ENCODE data around the gene SCCPDH. TPM values are rescaled to one million over a fixed set of nuclear protein-coding genes. Genes with fewer than 3 reads are reported as not detected.

Gene SCCPDH
- total and polyA plus RNA-seq, 2 of the 13 experiments (the other 11 are each of a cell fraction or from before 2014, with no cell fraction given), result 36.7 to 62.3 TPM

- BruUV-seq (replicated peaks), result no TSS peak
- DNase-seq (ENCODE audit: low spot score), result no peak
- no peaks in the 10 kb centered on the region for H3K9me3 ChIP-seq (ENCODE audit: low read length)
- ATAC-seq, result no peak
- WGBS (ENCODE audit: low lambda C conversion rate), result 97% methylated on average over 7 of the region's 7 CpGs
- FAIRE-seq, result no peak
- no peak overlapping the region for H2AFZ ChIP-seq (ENCODE audit: low read length)
- H3K9ac ChIP-seq (ENCODE audit: insufficient read depth, low read depth, low read length), result no peak overlapping the region
- no peak overlapping the region for H3K27ac ChIP-seq (ENCODE audit: extremely low read length, insufficient read depth, low read length)
- no peak overlapping the region for H3K4me3 ChIP-seq (replicated peaks in 1 of 3; ENCODE audit: insufficient read depth in 1 of 3, low read depth in 2 of 3, low read length in 3 of 3)
- ChIA-PET POLR2A (no interaction called here), CTCF (ENCODE audit: low intra/inter-chr PET ratio, low total read pairs) (no interaction called here)
- H3K79me2 ChIP-seq (ENCODE audit: insufficient read depth, low read length), result no peaks in the 10 kb centered on the region
- peaks cover 18 to 62% of the 10 kb centered on the region in 2 experiments for H3K36me3 ChIP-seq (replicated peaks in 1 of 2; ENCODE audit: control insufficient read depth in 1 of 2, insufficient read depth in 2 of 2, low read length in 2 of 2)
- H3K4me2 ChIP-seq (ENCODE audit: low read depth, low read length), result no peak overlapping the region
- H3K27me3 ChIP-seq (ENCODE audit: control insufficient read depth in 1 of 2, insufficient read depth in 2 of 2, low read length in 2 of 2), result no peaks in the 10 kb centered on the region
- intact Hi-C loops (cut with micrococcal nuclease; ENCODE audit: unreplicated experiment), result no loop called here
- in situ Hi-C loops (cut with HindIII; ENCODE audit: extremely low pct_ligation_motif_present, low pct_unique_long_range_greater_than_20kb), result no loop called here
- TF ChIP-seq ZNF501 (CRISPR knock-in tag; IDR thresholded peaks at IDR 0.05), result no peak
- no peak for TF ChIP-seq POLR2G (IDR thresholded peaks at IDR 0.05; ENCODE audit: low read depth, low read length)
- TF ChIP-seq ZNF136 (CRISPR knock-in tag; IDR thresholded peaks at IDR 0.05; ENCODE audit: low read depth), result no peak
- TF ChIP-seq CSRNP2 (CRISPR knock-in tag; conservative IDR thresholded peaks at IDR 0.05; ENCODE audit: low read depth), result no peak
- no peak for TF ChIP-seq ELF3 (CRISPR knock-in tag; IDR thresholded peaks at IDR 0.05)
- no peak for TF ChIP-seq MTA3 (CRISPR knock-in tag; IDR thresholded peaks at IDR 0.05)
- H3K4me1 ChIP-seq (ENCODE audit: insufficient read depth, low read length), result no peaks in the 10 kb centered on the region
- no peaks in the 10 kb centered on the region for H4K20me1 ChIP-seq (ENCODE audit: insufficient read depth, low read length)
Observed at GRCh38 chr1:246761396-246761795, 37.2 kb downstream of the SCCPDH start.

- Histone ChIP-seq H3K4me2 (ENCODE audit: low read depth, low read length) (no peak overlapping the region), H3K79me2 (ENCODE audit: insufficient read depth, low read length) (no peaks in the 10 kb centered on the region), H3K9ac (ENCODE audit: insufficient read depth, low read depth, low read length) (no peak overlapping the region), H3K27ac (ENCODE audit: extremely low read length, insufficient read depth, low read length) (no peak overlapping the region), H3K27me3 (ENCODE audit: control insufficient read depth in 1 of 2, insufficient read depth in 2 of 2, low read length in 2 of 2) (no peaks in the 10 kb centered on the region), H3K9me3 (ENCODE audit: low read length) (no peaks in the 10 kb centered on the region), H3K4me3 (replicated peaks in 1 of 3; ENCODE audit: insufficient read depth in 1 of 3, low read depth in 2 of 3, low read length in 3 of 3) (no peak overlapping the region), H3K36me3 (replicated peaks in 1 of 2; ENCODE audit: control insufficient read depth in 1 of 2, insufficient read depth in 2 of 2, low read length in 2 of 2) (peaks cover 19 to 77% of the 10 kb centered on the region in 2 experiments), H4K20me1 (ENCODE audit: insufficient read depth, low read length) (no peaks in the 10 kb centered on the region), H3K4me1 (ENCODE audit: insufficient read depth, low read length) (no peaks in the 10 kb centered on the region), H2AFZ (ENCODE audit: low read length) (no peak overlapping the region)
- intact Hi-C loops (cut with micrococcal nuclease; ENCODE audit: unreplicated experiment), result no loop called here
- FAIRE-seq, result no peak
- POLR2A ChIA-PET, result no interaction called here
- no peak for ATAC-seq
- 95% methylated on average over 3 of the region's 3 CpGs for WGBS (ENCODE audit: low lambda C conversion rate)
- DNase-seq (ENCODE audit: low spot score), result no peak
- in situ Hi-C loops (cut with HindIII; ENCODE audit: extremely low pct_ligation_motif_present, low pct_unique_long_range_greater_than_20kb), result no loop called here
- BruUV-seq (replicated peaks), result no TSS peak
- CTCF ChIA-PET (ENCODE audit: low intra/inter-chr PET ratio, low total read pairs), result no interaction called here
- TF ChIP-seq ZFP62 (CRISPR knock-in tag; IDR thresholded peaks at IDR 0.05), result no peak
- no peak for TF ChIP-seq ZBTB7B (CRISPR knock-in tag; IDR thresholded peaks at IDR 0.05)
- no peak for TF ChIP-seq ZUFSP (CRISPR knock-in tag; IDR thresholded peaks at IDR 0.05; ENCODE audit: borderline replicate concordance)
- no peak for TF ChIP-seq CEBPG (CRISPR knock-in tag; IDR thresholded peaks at IDR 0.05)
- TF ChIP-seq RFX1 (IDR thresholded peaks at IDR 0.05), result no peak
- no peak for TF ChIP-seq RBM22 (optimal IDR thresholded peaks at IDR 0.05; ENCODE audit: low read length)
- no peak for TF ChIP-seq MED1 (CRISPR knock-in tag; IDR thresholded peaks at IDR 0.05)
- no peak for TF ChIP-seq ZNF770 (CRISPR knock-in tag; IDR thresholded peaks at IDR 0.05)
Observed at GRCh38 chr1:246765521-246765920, 41.3 kb downstream of the SCCPDH start.

All from HepG2 (cell line).